ENCODE data around the gene RAB40C. TPM values are rescaled to one million over a fixed set of nuclear protein-coding genes. Genes with fewer than 3 reads are reported as not detected.

Gene RAB40C
- total RNA-seq, 1 donor from 2014 or later: 30.6 TPM

DNA sequence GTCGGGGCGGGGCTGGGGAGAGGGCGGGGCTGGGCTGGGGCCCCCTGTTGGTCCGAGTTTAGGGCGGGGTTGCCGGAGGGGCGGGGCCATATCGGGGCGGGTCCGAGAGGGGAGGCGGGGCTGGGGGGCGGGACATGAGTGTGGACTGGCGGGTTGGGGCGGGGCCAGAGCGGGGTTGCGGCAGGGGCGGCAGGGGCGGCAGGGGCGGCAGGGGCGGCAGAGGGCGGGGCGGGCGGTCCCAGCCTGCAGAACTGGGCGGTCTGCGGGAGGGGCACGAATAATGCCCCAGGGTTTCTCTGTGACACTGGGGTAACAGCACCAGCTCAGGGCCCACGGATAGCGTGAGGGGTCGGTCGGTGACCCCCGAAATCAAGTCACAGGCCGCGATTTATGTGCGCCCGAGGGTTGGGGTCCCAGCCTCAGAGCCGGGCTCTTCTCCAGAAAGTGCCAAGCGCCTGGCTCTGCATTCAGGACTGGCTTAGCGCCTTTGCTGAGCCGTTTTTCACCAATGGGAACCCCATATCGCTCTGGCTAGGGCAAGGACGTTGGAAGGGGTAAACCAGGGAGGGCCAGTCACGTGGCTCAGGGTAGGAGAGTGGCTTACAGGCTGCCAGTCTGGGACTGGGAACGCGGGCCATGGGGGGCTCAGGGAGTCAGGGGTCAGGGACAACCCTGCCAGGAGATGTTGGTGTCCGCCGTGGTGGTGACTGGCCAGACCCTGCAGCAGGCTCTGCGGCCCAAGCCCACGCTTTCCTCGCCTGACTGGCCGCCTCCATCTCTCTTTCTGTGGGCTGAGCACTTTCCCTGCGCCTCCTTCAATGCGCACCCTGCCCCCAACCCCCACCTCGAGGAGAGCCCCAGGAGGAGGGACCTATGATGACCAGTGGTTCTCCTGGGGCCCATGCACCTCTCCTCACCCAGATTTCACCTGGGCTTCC, 47.5 kb downstream of the RAB40C start:
- DNase-seq (ENCODE audit: low spot score, unreplicated experiment): peak; percentile 78
- peaks cover 2% of the 10 kb centered on the region for H3K36me3 Mint-ChIP-seq (ENCODE audit: insufficient read depth)
- no peaks in the 10 kb centered on the region for H3K27me3 Mint-ChIP-seq
- H3K4me3 Mint-ChIP-seq (ENCODE audit: low read depth): peak overlapping the region; percentile 89
- H3K9me3 Mint-ChIP-seq (ENCODE audit: low read depth): no peaks in the 10 kb centered on the region
- TF ChIP-seq, protein P1, sequence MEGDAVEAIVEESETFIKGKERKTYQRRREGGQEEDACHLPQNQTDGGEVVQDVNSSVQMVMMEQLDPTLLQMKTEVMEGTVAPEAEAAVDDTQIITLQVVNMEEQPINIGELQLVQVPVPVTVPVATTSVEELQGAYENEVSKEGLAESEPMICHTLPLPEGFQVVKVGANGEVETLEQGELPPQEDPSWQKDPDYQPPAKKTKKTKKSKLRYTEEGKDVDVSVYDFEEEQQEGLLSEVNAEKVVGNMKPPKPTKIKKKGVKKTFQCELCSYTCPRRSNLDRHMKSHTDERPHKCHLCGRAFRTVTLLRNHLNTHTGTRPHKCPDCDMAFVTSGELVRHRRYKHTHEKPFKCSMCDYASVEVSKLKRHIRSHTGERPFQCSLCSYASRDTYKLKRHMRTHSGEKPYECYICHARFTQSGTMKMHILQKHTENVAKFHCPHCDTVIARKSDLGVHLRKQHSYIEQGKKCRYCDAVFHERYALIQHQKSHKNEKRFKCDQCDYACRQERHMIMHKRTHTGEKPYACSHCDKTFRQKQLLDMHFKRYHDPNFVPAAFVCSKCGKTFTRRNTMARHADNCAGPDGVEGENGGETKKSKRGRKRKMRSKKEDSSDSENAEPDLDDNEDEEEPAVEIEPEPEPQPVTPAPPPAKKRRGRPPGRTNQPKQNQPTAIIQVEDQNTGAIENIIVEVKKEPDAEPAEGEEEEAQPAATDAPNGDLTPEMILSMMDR (IDR thresholded peaks at IDR 0.05; ENCODE audit: unreplicated experiment): no peak
- peak overlapping the region; percentile 100 for H3K27ac Mint-ChIP-seq
- peaks cover 8% of the 10 kb centered on the region for H3K4me1 Mint-ChIP-seq (ENCODE audit: low read depth)

GRCh38 chr16:638034-638543, 48.2 kb downstream of the RAB40C start:
- no peak for DNase-seq (ENCODE audit: low spot score, unreplicated experiment)
- TF ChIP-seq, protein P1 (IDR thresholded peaks at IDR 0.05; ENCODE audit: unreplicated experiment): no peak
- Mint-ChIP-seq H3K27ac (peak overlapping the region; percentile 24), H3K27me3 (no peaks in the 10 kb centered on the region), H3K9me3 (ENCODE audit: low read depth) (no peaks in the 10 kb centered on the region), H3K4me3 (ENCODE audit: low read depth) (peak overlapping the region; percentile 53), H3K36me3 (ENCODE audit: insufficient read depth) (peaks cover 2% of the 10 kb centered on the region), H3K4me1 (ENCODE audit: low read depth) (peaks cover 8% of the 10 kb centered on the region)

- Mint-ChIP-seq H3K27ac (no peak overlapping the region), H3K4me3 (ENCODE audit: low read depth) (no peak overlapping the region), H3K9me3 (ENCODE audit: low read depth) (no peaks in the 10 kb centered on the region), H3K4me1 (ENCODE audit: low read depth) (peaks cover 8% of the 10 kb centered on the region), H3K36me3 (ENCODE audit: insufficient read depth) (peaks cover 2% of the 10 kb centered on the region), H3K27me3 (no peaks in the 10 kb centered on the region)
- TF ChIP-seq, protein P1 (IDR thresholded peaks at IDR 0.05; ENCODE audit: unreplicated experiment): no peak
- no peak for DNase-seq (ENCODE audit: low spot score, unreplicated experiment)
Measured at GRCh38 chr16:638836-639235, 49.0 kb downstream of the RAB40C start.

GRCh38 chr16:640614-641013, 50.7 kb downstream of the RAB40C start:
- H3K4me3 Mint-ChIP-seq (ENCODE audit: low read depth): peak overlapping the region; percentile 50
- H3K4me1 Mint-ChIP-seq (ENCODE audit: low read depth): peaks cover 10% of the 10 kb centered on the region
- TF ChIP-seq, protein P1 (IDR thresholded peaks at IDR 0.05; ENCODE audit: unreplicated experiment): no peak
- peaks cover 4% of the 10 kb centered on the region for H3K36me3 Mint-ChIP-seq (ENCODE audit: insufficient read depth)
- no peaks in the 10 kb centered on the region for H3K9me3 Mint-ChIP-seq (ENCODE audit: low read depth)
- H3K27ac Mint-ChIP-seq: no peak overlapping the region
- H3K27me3 Mint-ChIP-seq: no peaks in the 10 kb centered on the region
- no peak for DNase-seq (ENCODE audit: low spot score, unreplicated experiment)

- no peaks in the 10 kb centered on the region for H3K9me3 Mint-ChIP-seq (ENCODE audit: low read depth)
- no peak within 1 kb of the TSS for H3K27ac Mint-ChIP-seq
- H3K4me3 Mint-ChIP-seq (ENCODE audit: low read depth): peak within 1 kb of the TSS; percentile 68
- peaks cover 4% of the 10 kb centered on the region for H3K36me3 Mint-ChIP-seq (ENCODE audit: insufficient read depth)
- TF ChIP-seq, protein P1 (IDR thresholded peaks at IDR 0.05; ENCODE audit: unreplicated experiment): no peak
- peaks cover 9% of the 10 kb centered on the region for H3K4me1 Mint-ChIP-seq (ENCODE audit: low read depth)
- H3K27me3 Mint-ChIP-seq: no peaks in the 10 kb centered on the region
- DNase-seq (ENCODE audit: low spot score, unreplicated experiment): peak; percentile 73
Measured at GRCh38 chr16:641326-642188, 51.7 kb downstream of the RAB40C start, which contains the start of gene MCRIP2. TSS of gene MCRIP2 (plus strand) at chr16:641828. CDS start at chr16:641992, 164 bp downstream.

Data from progenitor cell of endocrine pancreas (in vitro differentiated cells).